GM13976 (cell line): ENCODE results near the gene FOXQ1.

Source experiments
- DNase-seq: peaks from one replicate; pipeline ENCODE4 v3.0.0; 2012; ENCODE audit warnings: low spot score
- in situ Hi-C: fragments of 300-500 bp; cut with MboI; formaldehyde crosslinking; loops from one replicate; pipeline ENCODE4 v1.12.0; 2022; ENCODE audit warnings: low sequenced_read_pairs, mixed read lengths, inconsistent platforms; ENCODE audit not compliant: unreplicated experiment
- TF ChIP-seq, protein P1 (sequence below): IDR thresholded peaks from 2 replicates; pipeline ENCODE4 v1.5.1; 2012; ENCODE audit warnings: borderline replicate concordance, mild to moderate bottlenecking; ENCODE audit not compliant: insufficient read depth; ENCODE audit errors: extremely low read depth, missing control alignments, control extremely low read depth

FOXQ1 gene

DNA sequence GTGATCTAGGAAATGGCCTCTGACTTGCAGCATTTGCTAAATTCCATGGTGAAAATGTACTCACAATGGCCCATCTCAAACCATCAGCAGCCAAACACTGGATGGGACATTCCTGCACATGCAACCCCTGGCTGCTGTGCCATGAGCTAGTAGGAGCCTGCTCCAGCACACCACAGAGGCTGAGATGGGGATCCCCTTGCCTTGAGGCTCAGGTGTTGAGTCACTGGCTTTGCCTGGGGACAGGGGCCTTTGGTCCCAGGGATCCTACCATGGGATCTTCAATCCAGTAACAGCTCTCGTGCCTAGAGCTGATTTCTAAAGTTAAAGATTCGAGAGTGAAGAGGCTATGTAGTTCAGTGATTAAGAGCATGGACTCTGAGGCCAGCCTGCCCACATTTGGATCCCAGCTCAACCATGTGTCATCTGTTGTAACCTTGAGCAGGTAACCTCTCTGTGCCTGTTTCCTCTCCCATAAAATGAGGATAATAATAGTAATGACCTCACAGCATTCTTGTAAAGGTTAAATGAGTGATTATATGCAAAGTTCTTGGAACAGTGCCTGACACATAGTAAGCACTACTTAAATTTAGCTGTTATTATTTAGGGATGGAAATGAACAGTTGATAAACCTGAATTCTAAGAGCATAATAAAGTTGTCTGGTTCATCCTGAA, 16.4 kb downstream of the FOXQ1 start:
- TF ChIP-seq, protein P1, sequence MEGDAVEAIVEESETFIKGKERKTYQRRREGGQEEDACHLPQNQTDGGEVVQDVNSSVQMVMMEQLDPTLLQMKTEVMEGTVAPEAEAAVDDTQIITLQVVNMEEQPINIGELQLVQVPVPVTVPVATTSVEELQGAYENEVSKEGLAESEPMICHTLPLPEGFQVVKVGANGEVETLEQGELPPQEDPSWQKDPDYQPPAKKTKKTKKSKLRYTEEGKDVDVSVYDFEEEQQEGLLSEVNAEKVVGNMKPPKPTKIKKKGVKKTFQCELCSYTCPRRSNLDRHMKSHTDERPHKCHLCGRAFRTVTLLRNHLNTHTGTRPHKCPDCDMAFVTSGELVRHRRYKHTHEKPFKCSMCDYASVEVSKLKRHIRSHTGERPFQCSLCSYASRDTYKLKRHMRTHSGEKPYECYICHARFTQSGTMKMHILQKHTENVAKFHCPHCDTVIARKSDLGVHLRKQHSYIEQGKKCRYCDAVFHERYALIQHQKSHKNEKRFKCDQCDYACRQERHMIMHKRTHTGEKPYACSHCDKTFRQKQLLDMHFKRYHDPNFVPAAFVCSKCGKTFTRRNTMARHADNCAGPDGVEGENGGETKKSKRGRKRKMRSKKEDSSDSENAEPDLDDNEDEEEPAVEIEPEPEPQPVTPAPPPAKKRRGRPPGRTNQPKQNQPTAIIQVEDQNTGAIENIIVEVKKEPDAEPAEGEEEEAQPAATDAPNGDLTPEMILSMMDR, result no peak
- no peak for DNase-seq
- in situ Hi-C loops, result no loop called here

DNA sequence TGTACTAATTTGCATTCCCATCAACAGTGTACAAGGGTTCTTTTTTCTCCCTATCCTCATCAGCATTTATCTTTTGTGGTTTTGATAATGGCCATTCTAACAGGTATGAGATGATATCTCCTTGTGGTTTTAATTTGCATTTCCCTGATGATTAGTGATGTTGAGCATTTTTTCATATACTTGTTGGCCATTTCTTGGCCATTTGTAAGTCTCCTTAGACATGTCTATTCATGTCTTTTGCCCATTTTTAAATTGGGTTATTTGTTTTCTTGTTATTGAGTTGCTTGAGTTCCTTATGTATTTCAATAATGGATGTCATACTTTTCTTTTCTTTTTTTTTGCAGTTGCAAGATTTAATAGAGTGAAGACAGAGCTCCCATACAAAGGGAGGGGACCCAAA, 17.8 kb downstream of the FOXQ1 start:
- DNase-seq, result no peak
- in situ Hi-C loops, result no loop called here
- TF ChIP-seq, protein P1, result no peak

DNA sequence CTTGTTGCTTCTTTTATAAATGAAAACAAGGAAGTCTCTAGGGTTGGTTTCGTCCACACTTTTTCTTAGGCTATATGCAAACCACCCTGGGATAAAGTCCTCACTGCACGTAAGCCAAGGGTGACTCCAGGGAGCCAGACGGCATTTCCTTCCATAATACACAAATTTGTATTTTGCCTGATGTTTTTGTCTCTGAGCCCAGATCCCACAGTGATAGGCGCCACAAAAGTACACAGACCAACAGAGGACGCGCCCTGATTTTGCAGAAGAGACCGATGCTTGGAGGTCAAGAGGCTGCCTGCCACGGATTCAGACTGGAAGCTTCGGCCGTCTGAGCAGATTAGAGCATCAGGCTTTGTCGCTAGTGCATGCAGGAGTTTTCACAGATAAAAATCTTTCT, 22.8 kb downstream of the FOXQ1 start:
- DNase-seq, result no peak
- TF ChIP-seq, protein P1, result no peak
- in situ Hi-C loops, result no loop called here

DNA sequence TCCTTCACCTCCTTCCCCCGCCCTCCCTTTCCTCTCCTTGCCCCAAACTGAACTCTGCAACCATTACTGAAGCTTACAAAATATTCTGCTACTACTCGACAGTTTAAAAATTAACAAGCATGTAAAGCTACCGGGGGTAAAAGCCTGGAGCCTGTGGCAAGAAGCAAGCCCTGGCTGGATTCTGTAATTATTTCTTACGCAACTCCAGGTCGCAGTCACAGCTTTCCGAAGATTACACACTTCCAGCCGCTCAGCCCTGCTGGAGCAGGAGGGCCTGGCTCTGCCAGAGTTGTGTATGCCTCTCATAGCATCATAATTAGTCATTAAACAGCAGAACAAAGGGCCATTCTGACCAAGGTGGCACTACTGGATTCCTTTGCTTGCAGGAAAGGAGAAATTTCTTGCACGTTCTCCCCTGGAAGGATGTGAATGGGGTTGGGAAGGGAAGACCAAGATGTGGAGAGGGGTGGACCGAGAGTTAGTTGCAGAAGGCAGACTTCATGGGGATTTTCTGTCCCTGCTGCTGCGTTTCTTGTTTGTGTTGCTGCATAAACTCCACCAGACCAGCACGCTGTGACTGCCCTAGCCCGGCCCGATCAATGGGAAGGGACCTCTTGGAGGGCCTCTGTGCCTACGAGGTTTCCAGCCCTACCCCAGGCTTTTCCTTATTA, 23.6 kb downstream of the FOXQ1 start:
- TF ChIP-seq, protein P1, result no peak
- DNase-seq, result no peak
- in situ Hi-C loops, result no loop called here

DNA sequence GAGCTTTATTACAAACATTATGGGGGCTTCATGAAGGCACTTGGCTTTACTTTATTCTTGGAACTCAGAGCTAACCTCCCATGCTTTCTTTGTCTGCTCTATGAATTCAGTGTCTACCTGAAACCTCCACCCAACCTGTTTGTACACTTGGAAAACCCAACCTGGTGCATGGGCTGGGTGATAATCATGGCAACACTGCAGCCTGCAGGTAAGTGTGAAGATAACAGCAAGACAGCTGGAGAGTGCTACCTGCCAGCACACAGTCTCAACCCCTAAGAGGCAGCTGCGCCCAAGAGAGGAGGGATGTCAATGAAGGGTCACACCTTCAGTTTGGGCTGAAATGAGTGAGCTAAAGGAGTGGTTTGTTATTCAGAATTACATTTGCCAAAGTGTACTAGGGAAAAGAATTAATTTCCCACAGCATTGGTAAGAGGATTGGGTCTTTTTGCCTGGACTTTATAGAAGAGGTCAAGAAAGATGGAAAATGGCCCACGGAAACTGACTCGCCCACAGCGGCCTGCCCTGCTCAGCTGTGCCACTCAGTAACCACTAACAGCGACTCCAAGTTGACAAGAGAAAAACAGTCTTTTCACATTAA, 24.4 kb downstream of the FOXQ1 start:
- no peak for DNase-seq
- TF ChIP-seq, protein P1, result no peak
- in situ Hi-C loops, result no loop called here

DNA sequence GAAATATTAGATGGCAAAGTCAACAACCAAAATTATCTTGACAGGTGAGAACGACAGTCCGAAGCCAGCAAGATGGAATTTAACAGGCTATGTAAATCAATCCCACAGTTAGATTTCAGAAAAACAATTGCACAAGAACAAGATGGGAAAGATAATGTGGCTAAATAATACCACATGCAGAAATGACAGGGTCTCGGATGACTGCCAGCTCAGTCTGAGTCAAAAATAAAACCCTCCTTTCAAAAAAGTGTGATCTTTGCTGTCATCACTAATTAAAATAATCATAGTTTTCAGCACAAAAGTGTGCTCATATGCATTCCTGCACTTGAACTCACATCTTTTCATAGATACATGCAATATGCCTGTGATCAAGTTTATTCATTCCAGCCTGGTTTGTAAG, 25.9 kb downstream of the FOXQ1 start:
- DNase-seq, result no peak
- in situ Hi-C loops, result no loop called here
- TF ChIP-seq, protein P1, result no peak
